WERI-Rb-1 (cell line): Measurements from ENCODE around the gene SFI1.
"Not testable (repeated sequence)": the region's sequence is repeated elsewhere in the genome, so short reads cannot be mapped to it uniquely, and the experiment has no call there.

Experiments used
- DNase-seq: peaks from one replicate; pipeline ENCODE4 v3.0.0-alpha.2; 2020
- H3K27ac ChIP-seq: fragments of 250-450 bp; sonication (Bioruptor Pico); 2 replicates; pipeline ENCODE4 v1.5.1; 2020; ENCODE audit warnings: mild to moderate bottlenecking, moderate library complexity
- H3K27me3 ChIP-seq: fragments of 250-450 bp; sonication (Bioruptor Pico); 2 replicates; pipeline ENCODE4 v1.5.1; 2021; ENCODE audit warnings: mild to moderate bottlenecking, low read depth, moderate library complexity; ENCODE audit not compliant: insufficient read depth, severe bottlenecking
- H3K36me3 ChIP-seq: fragments of 250-450 bp; sonication (Bioruptor Pico); 2 replicates; pipeline ENCODE4 v1.5.1; 2020; ENCODE audit warnings: mild to moderate bottlenecking, moderate library complexity
- H3K4me3 ChIP-seq: 2 replicates; pipeline ENCODE4 v1.5.1; 2011; ENCODE audit warnings: low read depth, mild to moderate bottlenecking, control low read depth, low read length
- H3K9me3 ChIP-seq: fragments of 250-450 bp; sonication (Bioruptor Pico); 2 replicates; pipeline ENCODE4 v1.5.1; 2021; ENCODE audit warnings: mild to moderate bottlenecking, moderate library complexity; ENCODE audit not compliant: severe bottlenecking
- CTCF ChIP-seq: IDR thresholded peaks from 2 replicates; pipeline ENCODE4 v1.5.1; 2011; ENCODE audit warnings: low read depth, mild to moderate bottlenecking, control low read depth, inconsistent platforms, low read length

SFI1 gene

GRCh38 chr22:31585161-31585859 is 89.0 kb downstream of the SFI1 start:
- DNase-seq: no peak
- peaks cover 44% of the 10 kb centered on the region for H3K36me3 ChIP-seq
- H3K27me3 ChIP-seq: no peaks in the 10 kb centered on the region
- H3K27ac ChIP-seq: no peak overlapping the region
- no peak overlapping the region for H3K4me3 ChIP-seq
- no peak for TF ChIP-seq CTCF
- no peaks in the 10 kb centered on the region for H3K9me3 ChIP-seq

- H3K27me3 ChIP-seq: no peaks in the 10 kb centered on the region
- TF ChIP-seq CTCF: no peak
- H3K27ac ChIP-seq: no peak overlapping the region
- H3K9me3 ChIP-seq: no peaks in the 10 kb centered on the region
- no peak for DNase-seq
- H3K36me3 ChIP-seq: peaks cover 44% of the 10 kb centered on the region
- H3K4me3 ChIP-seq: no peak overlapping the region
Measured at GRCh38 chr22:31586137-31586920, 90.0 kb downstream of the SFI1 start.

GRCh38 chr22:31588970-31589675 is 92.8 kb downstream of the SFI1 start:
- H3K27me3 ChIP-seq: no peaks in the 10 kb centered on the region
- no peak for DNase-seq
- peaks cover 41% of the 10 kb centered on the region for H3K36me3 ChIP-seq
- no peak for TF ChIP-seq CTCF
- H3K27ac ChIP-seq: no peak overlapping the region
- H3K4me3 ChIP-seq: no peak overlapping the region
- no peaks in the 10 kb centered on the region for H3K9me3 ChIP-seq

GRCh38 chr22:31590161-31590560 is 93.8 kb downstream of the SFI1 start:
- not testable (repeated sequence) for DNase-seq, H3K27me3 ChIP-seq, H3K4me3 ChIP-seq, H3K9me3 ChIP-seq, H3K27ac ChIP-seq
- H3K36me3 ChIP-seq: peaks cover 31% of the 10 kb centered on the region

GRCh38 chr22:31595271-31595670 is 98.9 kb downstream of the SFI1 start:
- no peak for TF ChIP-seq CTCF
- H3K27me3 ChIP-seq: no peaks in the 10 kb centered on the region

More at GRCh38 chr22:31595271-31595670, 98.9 kb downstream of the SFI1 start:
- no peak overlapping the region for H3K4me3 ChIP-seq
- H3K9me3 ChIP-seq: no peaks in the 10 kb centered on the region
- no peaks in the 10 kb centered on the region for H3K36me3 ChIP-seq
- H3K27ac ChIP-seq: no peak overlapping the region
- DNase-seq: no peak
